ENCODE measurements around the gene MYZAP.

MYZAP gene

DNA sequence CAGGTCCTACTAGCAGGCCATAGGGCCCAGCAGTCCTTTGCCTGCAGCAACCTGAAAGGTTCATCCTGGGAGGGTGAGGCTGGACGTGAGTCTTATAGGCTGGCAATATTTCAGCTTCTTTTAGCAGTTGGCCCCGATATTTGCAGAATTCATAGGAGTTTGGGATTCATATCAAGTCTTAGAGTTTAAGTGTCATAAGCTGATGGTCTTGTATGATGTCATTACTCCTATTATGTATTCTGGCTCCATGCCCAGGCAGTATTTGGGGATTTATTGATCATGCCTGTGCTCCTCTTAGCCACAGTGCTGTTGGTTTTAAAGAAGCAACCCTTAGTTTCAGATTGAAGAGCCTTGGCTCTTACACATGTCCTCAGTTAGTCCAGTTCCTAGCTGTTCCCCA, 73.5 kb downstream of the MYZAP start:
- Mint-ChIP-seq H3K36me3 (ENCODE audit: insufficient read depth) (no peaks in the 10 kb centered on the region), H3K27ac (ENCODE audit: low read depth) (no peak overlapping the region), H3K9me3 (no peaks in the 10 kb centered on the region), H3K4me1 (no peaks in the 10 kb centered on the region), H3K27me3 (peaks cover 41% of the 10 kb centered on the region), H3K4me3 (no peak overlapping the region)
- no peak for DNase-seq (ENCODE audit: low spot score in 2 of 2)
- ATAC-seq (replicated peaks; ENCODE audit: extremely low read depth, poor library complexity, severe bottlenecking): no peak

DNA sequence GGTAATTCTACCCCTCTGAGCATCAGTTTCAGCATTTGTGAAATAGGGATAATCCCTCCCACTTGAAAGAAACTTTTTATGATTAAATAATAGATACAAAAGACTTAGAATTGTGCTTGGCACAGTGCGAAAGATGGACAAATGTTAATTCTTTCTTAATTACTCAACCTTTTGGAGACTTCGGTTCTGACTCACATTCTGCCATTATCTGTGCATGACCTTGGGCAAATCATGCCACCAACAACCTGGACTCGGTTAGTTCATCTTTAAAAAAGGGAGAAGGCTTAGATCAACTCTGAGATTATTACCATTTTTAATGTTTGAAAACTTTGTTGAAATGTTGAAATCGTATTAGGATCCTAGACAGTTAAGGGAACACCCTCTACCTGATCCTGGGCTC, 74.2 kb downstream of the MYZAP start:
- ATAC-seq (replicated peaks; ENCODE audit: extremely low read depth, poor library complexity, severe bottlenecking) (no peak), DNase-seq (ENCODE audit: low spot score in 2 of 2) (no peak)
- Mint-ChIP-seq H3K27ac (ENCODE audit: low read depth) (no peak overlapping the region), H3K4me3 (no peak overlapping the region), H3K4me1 (no peaks in the 10 kb centered on the region), H3K27me3 (peaks cover 48% of the 10 kb centered on the region), H3K36me3 (ENCODE audit: insufficient read depth) (no peaks in the 10 kb centered on the region), H3K9me3 (no peaks in the 10 kb centered on the region)

DNA sequence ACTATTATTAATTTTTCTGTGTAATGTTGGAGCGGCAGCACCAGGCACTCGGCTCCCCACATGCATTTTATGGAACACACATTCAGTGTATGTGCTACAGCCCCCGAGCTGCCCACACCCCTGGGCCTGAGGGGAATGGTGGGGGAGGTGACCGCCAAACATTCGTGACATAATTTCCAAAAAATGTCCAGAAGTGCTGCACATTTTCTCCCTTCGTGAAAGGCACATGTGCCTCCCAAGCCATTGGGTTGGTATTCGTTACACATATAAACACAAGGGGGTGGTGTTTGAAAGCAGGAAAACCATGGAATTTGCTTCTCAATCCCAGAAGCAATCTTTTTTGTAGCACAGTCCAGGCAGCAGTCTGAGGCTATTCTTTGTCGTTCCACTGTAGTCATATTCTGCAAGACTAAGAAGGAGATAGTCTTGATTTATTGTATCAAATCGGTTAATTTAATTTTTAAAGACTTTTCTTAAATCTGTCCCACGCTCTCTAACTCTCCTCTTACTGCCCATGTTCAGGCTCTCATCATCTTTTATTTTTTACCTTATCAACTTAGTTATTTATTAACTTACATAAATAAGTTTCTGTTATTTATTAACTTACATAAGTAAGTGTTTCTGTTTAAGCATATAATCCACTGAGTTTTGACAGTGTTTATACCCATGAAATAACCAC, 75.6 kb downstream of the MYZAP start:
- Mint-ChIP-seq H3K4me3 (no peak overlapping the region), H3K36me3 (ENCODE audit: insufficient read depth) (no peaks in the 10 kb centered on the region), H3K4me1 (no peaks in the 10 kb centered on the region), H3K27ac (ENCODE audit: low read depth) (no peak overlapping the region), H3K27me3 (peaks cover 53% of the 10 kb centered on the region), H3K9me3 (no peaks in the 10 kb centered on the region)
- no peak for ATAC-seq (replicated peaks; ENCODE audit: extremely low read depth, poor library complexity, severe bottlenecking)
- no peak for DNase-seq (ENCODE audit: low spot score in 2 of 2)

DNA sequence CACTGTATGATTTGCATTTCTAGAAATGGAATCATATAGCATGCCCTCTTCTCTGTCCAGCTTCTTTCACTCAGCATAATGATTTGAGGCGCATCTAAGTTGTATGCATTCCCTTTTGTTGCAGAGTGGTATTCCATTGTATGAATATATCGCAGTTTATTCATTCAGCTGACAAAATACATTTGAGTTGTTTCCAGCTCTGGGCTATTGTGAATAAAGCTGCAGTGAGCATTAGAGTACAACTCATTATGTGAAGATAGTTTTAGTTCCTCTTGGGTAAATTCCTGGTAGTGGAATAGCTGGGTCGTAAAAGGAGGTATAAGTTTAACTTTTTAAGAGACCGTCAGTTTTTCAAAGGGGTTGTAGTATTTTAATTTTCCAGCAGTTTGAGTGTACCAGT, 76.3 kb downstream of the MYZAP start:
- no peak for ATAC-seq (replicated peaks; ENCODE audit: extremely low read depth, poor library complexity, severe bottlenecking)
- H3K27me3 Mint-ChIP-seq: peaks cover 57% of the 10 kb centered on the region
- no peak overlapping the region for H3K27ac Mint-ChIP-seq (ENCODE audit: low read depth)
- no peaks in the 10 kb centered on the region for H3K9me3 Mint-ChIP-seq
- H3K4me1 Mint-ChIP-seq: no peaks in the 10 kb centered on the region
- DNase-seq (ENCODE audit: low spot score in 2 of 2): no peak
- H3K4me3 Mint-ChIP-seq: no peak overlapping the region
- no peaks in the 10 kb centered on the region for H3K36me3 Mint-ChIP-seq (ENCODE audit: insufficient read depth)

DNA sequence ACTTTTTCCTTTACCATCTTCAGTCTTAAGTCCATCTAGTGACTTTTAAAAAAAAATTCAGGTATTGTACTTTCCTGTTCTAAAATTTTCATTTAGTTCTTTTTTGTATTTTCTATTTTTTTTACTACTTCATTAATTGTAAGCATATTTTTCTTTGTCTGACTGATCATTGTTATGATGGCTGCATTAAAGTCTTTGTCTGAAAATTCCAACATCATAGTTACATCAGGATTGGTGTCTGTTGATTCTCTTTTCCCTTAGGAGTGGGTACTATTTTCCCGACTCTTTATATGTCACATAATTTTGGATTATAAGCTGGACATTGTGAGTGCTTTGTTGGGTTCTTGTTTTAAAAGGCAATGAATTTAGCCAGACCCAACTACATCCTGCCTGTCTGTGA, 79.9 kb downstream of the MYZAP start:
- H3K4me3 Mint-ChIP-seq: no peak overlapping the region
- H3K27ac Mint-ChIP-seq (ENCODE audit: low read depth): no peak overlapping the region
- no peaks in the 10 kb centered on the region for H3K4me1 Mint-ChIP-seq
- H3K36me3 Mint-ChIP-seq (ENCODE audit: insufficient read depth): no peaks in the 10 kb centered on the region
- H3K27me3 Mint-ChIP-seq: peaks cover 84% of the 10 kb centered on the region
- ATAC-seq (replicated peaks; ENCODE audit: extremely low read depth, poor library complexity, severe bottlenecking): no peak
- no peaks in the 10 kb centered on the region for H3K9me3 Mint-ChIP-seq
- no peak for DNase-seq (ENCODE audit: low spot score in 2 of 2)

DNA sequence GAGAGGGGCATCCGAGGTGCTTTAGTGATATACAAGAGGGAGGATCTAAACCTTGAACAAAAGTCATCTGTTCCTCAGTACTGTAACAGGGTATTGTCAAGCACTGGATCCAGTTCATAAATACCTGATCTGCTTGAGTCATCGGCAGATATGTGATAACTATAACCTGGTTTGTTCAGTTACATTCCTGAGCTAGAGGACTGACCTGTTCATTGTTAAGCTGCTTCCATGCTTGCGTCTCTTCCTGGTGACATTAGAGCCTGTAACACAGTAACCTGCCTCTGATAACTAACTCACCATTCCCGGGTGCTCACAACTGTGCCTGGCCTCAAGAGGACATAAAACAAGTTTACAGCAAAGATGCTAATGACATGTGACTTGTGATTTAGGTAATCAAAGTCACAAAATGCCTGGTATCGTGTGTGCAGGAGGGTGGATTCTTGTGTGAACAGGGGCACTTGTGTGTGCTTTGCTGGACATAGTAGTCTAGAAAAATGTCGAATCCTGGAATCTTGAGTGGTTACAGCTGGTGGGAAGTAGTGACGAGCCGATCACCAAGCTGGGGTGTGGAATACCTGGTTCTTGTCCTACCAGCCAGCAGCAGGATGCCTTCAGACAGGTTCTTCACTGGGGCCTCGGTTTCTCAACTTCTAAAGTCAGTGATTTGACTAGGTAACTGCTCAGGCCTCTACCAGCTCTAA, 83.9 kb downstream of the MYZAP start:
- DNase-seq (ENCODE audit: low spot score in 2 of 2) (no peak), ATAC-seq (replicated peaks; ENCODE audit: extremely low read depth, poor library complexity, severe bottlenecking) (no peak)
- Mint-ChIP-seq H3K4me1 (no peaks in the 10 kb centered on the region), H3K4me3 (no peak overlapping the region), H3K36me3 (ENCODE audit: insufficient read depth) (no peaks in the 10 kb centered on the region), H3K27ac (ENCODE audit: low read depth) (no peak overlapping the region), H3K27me3 (peaks cover 49% of the 10 kb centered on the region), H3K9me3 (no peaks in the 10 kb centered on the region)

DNA sequence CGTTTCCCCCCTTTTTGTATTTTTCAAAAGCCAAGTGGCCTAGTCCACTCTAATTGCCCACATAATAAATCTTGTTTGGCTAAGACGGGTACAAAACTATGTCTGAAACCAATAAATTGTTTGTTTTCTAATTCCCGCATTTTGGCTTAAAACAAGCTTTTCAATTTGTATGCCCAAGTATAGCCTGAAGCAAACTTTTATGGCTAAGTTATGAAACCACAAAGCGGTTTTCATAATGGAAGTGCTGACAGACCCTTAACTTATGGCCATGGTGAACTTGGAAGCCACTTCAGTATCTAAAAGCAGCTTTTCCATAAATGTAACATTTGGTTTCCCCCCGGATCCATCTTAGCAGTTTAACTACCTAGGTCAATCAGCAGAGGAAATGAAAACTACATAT, 84.9 kb downstream of the MYZAP start:
- ATAC-seq (replicated peaks; ENCODE audit: extremely low read depth, poor library complexity, severe bottlenecking) (no peak), DNase-seq (ENCODE audit: low spot score in 2 of 2) (no peak)
- Mint-ChIP-seq H3K9me3 (no peaks in the 10 kb centered on the region), H3K27ac (ENCODE audit: low read depth) (no peak overlapping the region), H3K36me3 (ENCODE audit: insufficient read depth) (no peaks in the 10 kb centered on the region), H3K4me3 (no peak overlapping the region), H3K4me1 (no peaks in the 10 kb centered on the region), H3K27me3 (peaks cover 46% of the 10 kb centered on the region)

DNA sequence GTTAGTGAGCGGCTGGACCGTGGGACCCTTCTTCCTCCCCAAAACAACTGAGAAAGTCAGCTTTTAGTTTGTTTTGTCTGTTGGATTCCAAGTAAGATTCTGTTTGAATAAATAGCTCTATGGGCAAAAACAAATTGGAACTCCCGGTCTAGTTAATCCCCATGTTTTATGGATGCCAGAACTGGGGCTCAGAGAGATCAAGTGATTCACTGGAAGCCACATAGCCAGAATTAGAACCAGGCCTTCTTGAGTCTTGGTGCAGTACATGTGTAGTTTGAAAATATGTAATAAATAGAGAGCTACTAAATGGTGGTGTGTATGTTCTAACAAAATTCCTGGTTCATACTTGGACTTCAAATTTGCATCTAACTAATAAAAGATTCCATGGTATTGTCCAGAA, 85.5 kb downstream of the MYZAP start:
- H3K4me1 Mint-ChIP-seq: no peaks in the 10 kb centered on the region
- no peak overlapping the region for H3K27ac Mint-ChIP-seq (ENCODE audit: low read depth)
- ATAC-seq (replicated peaks; ENCODE audit: extremely low read depth, poor library complexity, severe bottlenecking): no peak
- H3K9me3 Mint-ChIP-seq: no peaks in the 10 kb centered on the region
- no peak overlapping the region for H3K4me3 Mint-ChIP-seq
- H3K27me3 Mint-ChIP-seq: peaks cover 45% of the 10 kb centered on the region
- no peak for DNase-seq (ENCODE audit: low spot score in 2 of 2)
- no peaks in the 10 kb centered on the region for H3K36me3 Mint-ChIP-seq (ENCODE audit: insufficient read depth)

DNA sequence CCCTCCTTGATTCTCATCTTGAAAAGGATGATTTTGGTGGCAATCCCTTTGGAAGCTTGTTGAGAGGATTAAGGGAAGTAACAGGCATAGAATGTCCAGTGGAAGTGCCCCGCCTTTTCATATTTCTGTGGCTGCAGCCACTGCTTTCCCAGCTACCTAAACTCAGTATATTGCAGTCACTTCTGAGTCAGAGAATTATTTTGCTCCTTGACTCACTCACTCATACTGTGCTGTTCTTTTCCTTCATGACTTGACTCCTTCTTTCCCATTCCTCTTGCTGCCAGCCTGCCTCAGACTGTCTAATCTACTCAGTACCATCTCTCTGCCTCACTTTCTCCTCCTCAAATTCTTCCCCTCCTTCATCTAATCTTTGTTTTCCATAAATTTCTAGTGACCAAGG, 88.3 kb downstream of the MYZAP start:
- no peaks in the 10 kb centered on the region for H3K36me3 Mint-ChIP-seq (ENCODE audit: insufficient read depth)
- H3K27ac Mint-ChIP-seq (ENCODE audit: low read depth): no peak overlapping the region
- H3K4me3 Mint-ChIP-seq: no peak overlapping the region
- no peaks in the 10 kb centered on the region for H3K4me1 Mint-ChIP-seq
- no peaks in the 10 kb centered on the region for H3K9me3 Mint-ChIP-seq
- H3K27me3 Mint-ChIP-seq: peaks cover 17% of the 10 kb centered on the region
- ATAC-seq (replicated peaks; ENCODE audit: extremely low read depth, poor library complexity, severe bottlenecking): no peak
- DNase-seq (ENCODE audit: low spot score in 2 of 2): no peak

DNA sequence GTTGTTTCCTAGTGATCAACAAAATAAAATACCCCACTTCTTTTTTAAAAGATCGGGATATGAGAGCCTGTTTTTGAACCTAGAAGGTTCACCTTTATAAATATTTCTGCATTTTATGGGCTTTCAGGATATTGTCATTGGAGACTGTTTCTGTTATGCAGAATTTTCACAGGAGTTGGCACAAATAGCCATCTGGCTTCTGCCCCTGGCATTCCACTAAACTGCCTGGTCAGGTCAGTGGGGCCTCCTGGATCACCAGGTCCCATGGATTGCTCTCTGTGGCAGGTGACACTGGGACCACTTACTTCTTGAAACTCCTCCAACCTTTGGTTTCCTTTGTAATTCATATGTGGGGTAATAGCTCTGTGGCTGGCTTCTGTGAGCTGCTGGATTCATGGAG, 89.3 kb downstream of the MYZAP start:
- Mint-ChIP-seq H3K4me3 (no peak overlapping the region), H3K4me1 (no peaks in the 10 kb centered on the region), H3K9me3 (no peaks in the 10 kb centered on the region), H3K27ac (ENCODE audit: low read depth) (no peak overlapping the region), H3K36me3 (ENCODE audit: insufficient read depth) (no peaks in the 10 kb centered on the region), H3K27me3 (peaks cover 10% of the 10 kb centered on the region)
- DNase-seq (ENCODE audit: low spot score in 2 of 2): no peak
- no peak for ATAC-seq (replicated peaks; ENCODE audit: extremely low read depth, poor library complexity, severe bottlenecking)

DNA sequence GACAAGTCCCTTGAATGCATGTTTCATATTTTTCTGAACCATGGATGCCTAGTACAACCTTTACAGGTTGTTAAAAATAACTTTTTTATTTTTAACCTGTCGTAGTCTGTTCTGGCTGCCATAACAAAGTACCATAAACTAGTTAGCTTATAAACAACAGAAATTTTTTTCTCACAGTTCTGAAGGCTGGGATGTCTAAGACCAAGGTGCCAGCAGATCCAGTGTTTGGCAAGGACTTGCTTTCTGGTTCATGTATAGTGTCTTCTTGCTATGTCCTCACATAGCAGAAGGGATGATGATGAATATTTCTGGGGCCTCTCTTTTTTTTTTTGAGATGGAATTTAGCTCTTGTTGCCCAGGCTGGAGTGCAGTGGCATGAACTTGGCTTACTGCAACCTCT, 91.8 kb downstream of the MYZAP start:
- no peak overlapping the region for H3K4me3 Mint-ChIP-seq
- ATAC-seq (replicated peaks; ENCODE audit: extremely low read depth, poor library complexity, severe bottlenecking) (no peak), DNase-seq (ENCODE audit: low spot score in 2 of 2) (no peak)
- peaks cover 10% of the 10 kb centered on the region for H3K27me3 Mint-ChIP-seq
- no peaks in the 10 kb centered on the region for H3K36me3 Mint-ChIP-seq (ENCODE audit: insufficient read depth)
- H3K4me1 Mint-ChIP-seq: no peaks in the 10 kb centered on the region
- no peak overlapping the region for H3K27ac Mint-ChIP-seq (ENCODE audit: low read depth)
- no peaks in the 10 kb centered on the region for H3K9me3 Mint-ChIP-seq

DNA sequence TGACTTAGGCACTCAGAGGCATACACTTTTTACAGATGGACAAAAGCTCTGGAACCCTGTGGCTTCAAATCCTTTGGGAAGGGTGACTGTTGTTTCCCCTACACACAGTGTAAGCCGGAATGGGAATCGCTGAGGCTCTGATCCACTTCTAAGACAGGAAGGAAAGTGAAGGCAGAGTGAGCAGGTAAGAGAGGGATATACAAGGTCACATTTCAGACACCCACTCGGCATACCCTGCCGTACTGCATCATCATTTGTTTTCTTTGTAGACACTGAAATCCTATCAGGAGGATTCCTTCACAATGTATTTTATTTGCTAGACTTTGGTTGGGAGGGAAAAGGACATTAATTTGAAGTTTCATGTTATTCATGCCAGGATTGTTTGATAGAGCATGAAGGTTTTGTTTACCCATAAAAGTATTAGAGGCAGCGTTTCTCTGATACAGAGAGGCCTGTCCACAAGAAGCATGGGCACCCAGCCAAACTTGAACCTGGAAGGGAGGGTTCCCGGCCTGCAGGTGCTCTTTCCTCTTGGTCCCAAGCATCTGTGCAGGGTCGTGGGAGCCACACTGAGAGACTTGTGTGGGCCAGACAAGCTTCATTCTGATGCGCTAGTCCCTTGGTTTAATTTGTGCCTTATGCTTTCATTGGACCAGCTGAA, 92.9 kb downstream of the MYZAP start:
- DNase-seq (ENCODE audit: low spot score in 2 of 2) (no peak), ATAC-seq (replicated peaks; ENCODE audit: extremely low read depth, poor library complexity, severe bottlenecking) (no peak)
- Mint-ChIP-seq H3K4me1 (no peaks in the 10 kb centered on the region), H3K4me3 (no peak overlapping the region), H3K27me3 (peaks cover 10% of the 10 kb centered on the region), H3K36me3 (ENCODE audit: insufficient read depth) (no peaks in the 10 kb centered on the region), H3K27ac (ENCODE audit: low read depth) (no peak overlapping the region), H3K9me3 (no peaks in the 10 kb centered on the region)
